A549 (cell line): ENCODE measurements around the gene NGLY1. TPM values are rescaled to one million over a fixed set of nuclear protein-coding genes. Genes with fewer than 3 reads are reported as not detected.

Experiments used
- ATAC-seq, 2 experiments: fragments of 200-7000 bp in 1 of 2; fragments of >200 bp in 1 of 2; cut with Nextera tagmentation in 1 of 2; cut with Tn5 transposase in 1 of 2; 3 replicates each; pipeline versions ENCODE4 v1.8.0 to v1.9.1; 2018 to 2020; ENCODE audit warnings: mild to moderate bottlenecking in 1 of 2, moderate library complexity in 1 of 2
- CTCF ChIA-PET: fragments of 300-600 bp; sonication (Branson Sonifier 250); formaldehyde crosslinking; extraction: SDS; loops from one replicate; lab custom pipeline; 2021; ENCODE audit warnings: antibody characterized with exemption, inconsistent platforms; lab: Yijun Ruan, JAX
- POLR2A ChIA-PET: fragments of 350-600 bp; formaldehyde crosslinking; extraction: SDS; loops from one replicate; lab custom pipeline; 2021; ENCODE audit warnings: antibody characterized with exemption, inconsistent platforms; lab: Yijun Ruan, JAX
- DNase-seq, 2 experiments: peaks; one replicate each; pipeline versions ENCODE4 v3.0.0 to v3.0.0-alpha.2; 2011 to 2016; ENCODE audit warnings: low read depth in 1 of 2, low spot score in 1 of 2
- FAIRE-seq: peaks from 2 replicates; lab custom pipeline; 2011; peaks lifted over from hg19 to GRCh38; lab: Jason Lieb, UNC
- H3K27ac ChIP-seq, 2 experiments: fragments of >200 bp; sonication (Bioruptor Twin); formaldehyde crosslinking; 3 replicates each; pipeline ENCODE4 v1.5.1; 2016 to 2017
- H3K4me1 ChIP-seq: fragments of >200 bp; sonication (Bioruptor Twin); formaldehyde crosslinking; 3 replicates; pipeline ENCODE4 v1.6.1; 2016
- H3K4me2 ChIP-seq: fragments of >200 bp; sonication (Bioruptor Twin); formaldehyde crosslinking; 3 replicates; pipeline ENCODE4 v1.6.1; 2016
- H3K4me3 ChIP-seq: fragments of >200 bp; sonication (Bioruptor Twin); formaldehyde crosslinking; 3 replicates; pipeline ENCODE4 v1.5.1; 2016
- H3K9me3 ChIP-seq: fragments of >200 bp; sonication (Bioruptor Twin); formaldehyde crosslinking; 3 replicates; pipeline ENCODE4 v1.6.1; 2016
- CBX2 ChIP-seq: fragments of 200-600 bp; sonication (generic); IDR thresholded peaks from 2 replicates; pipeline ENCODE4 v1.6.1; 2016; ENCODE audit warnings: low read depth, mild to moderate bottlenecking, borderline replicate concordance
- CBX8 ChIP-seq: fragments of 200-600 bp; sonication (generic); IDR thresholded peaks from 2 replicates; pipeline ENCODE4 v1.6.1; 2016
- CEBPB ChIP-seq, 2 experiments: fragments of >200 bp in 1 of 2; sonication (Bioruptor Twin) in 1 of 2; formaldehyde crosslinking in 1 of 2; IDR thresholded peaks; 2 replicates each; pipeline ENCODE4 v1.6.1; 2012 to 2016
- EHF ChIP-seq: fragments of 250-450 bp; sonication (Bioruptor Pico); IDR thresholded peaks from 2 replicates; pipeline ENCODE4 v1.5.0; 2020; ENCODE audit warnings: mild to moderate bottlenecking
- EP300 ChIP-seq, 2 experiments: fragments of >200 bp; sonication (Bioruptor Twin); formaldehyde crosslinking; IDR thresholded peaks; 2 replicates in 1 of 2; 3 replicates in 1 of 2; pipeline ENCODE4 v1.6.1; 2016 to 2017
- HDAC2 ChIP-seq: fragments of 200-600 bp; sonication (generic); IDR thresholded peaks from 2 replicates; pipeline ENCODE4 v1.6.1; 2016
- KDM5A ChIP-seq: fragments of 200-600 bp; sonication (generic); IDR thresholded peaks from 2 replicates; pipeline ENCODE4 v1.6.1; 2016; ENCODE audit warnings: antibody characterized with exemption, mild to moderate bottlenecking
- MAFK ChIP-seq: fragments of 450-650 bp; IDR thresholded peaks from 2 replicates; pipeline ENCODE4 v1.6.1; 2014; ENCODE audit not compliant: partially characterized antibody
- RAD21 ChIP-seq, 2 experiments: fragments of >200 bp in 1 of 2; sonication (Bioruptor Twin) in 1 of 2; formaldehyde crosslinking in 1 of 2; IDR thresholded peaks in 1 of 2; conservative IDR thresholded peaks in 1 of 2; 2 replicates in 1 of 2; 3 replicates in 1 of 2; pipeline ENCODE4 v1.6.1; 2012 to 2018; ENCODE audit warnings: inconsistent platforms in 1 of 2
- SREBF2 ChIP-seq: fragments of 450-650 bp; IDR thresholded peaks from 2 replicates; pipeline ENCODE4 v1.6.1; 2014; ENCODE audit warnings: mild to moderate bottlenecking, moderate library complexity
- USF2 ChIP-seq: fragments of 450-650 bp; IDR thresholded peaks from 2 replicates; pipeline ENCODE4 v1.6.1; 2014; ENCODE audit warnings: antibody characterized with exemption
- ZNF302 ChIP-seq: fragments of 250-450 bp; sonication (Bioruptor Pico); IDR thresholded peaks from 2 replicates; pipeline ENCODE4 v1.9.0; 2021; ENCODE audit warnings: inconsistent platforms, mild to moderate bottlenecking, moderate library complexity
- WGBS: methylation state at CpG from one replicate; pipeline ENCODE4 v1.1.6; 2017; ENCODE audit errors: missing lambda C conversion rate; 5-methylcytosine and 5-hydroxymethylcytosine counted together
- polyA plus RNA-seq, 4 experiments: library from polyadenylated mRNA; depleted of rRNA in 3 of 4; stranded (reverse); fragments of >200 nt; fragmentation: RNase III in 1 of 4; extraction: RNeasy Plus Mini Kit Qiagen cat#74134 plus additional on column Dnase treatment in 1 of 4; gene quantifications; 2 replicates in 3 of 4; 3 replicates in 1 of 4; pipeline ENCODE4 v1.2.3, GENCODE V29; 2011 to 2017
- TF ChIP-seq, protein P1 (sequence below): IDR thresholded peaks from 2 replicates; pipeline ENCODE4 v1.6.1; 2012
- TF ChIP-seq, protein P2 (sequence below): fragments of 250-450 bp; sonication (Bioruptor Pico); IDR thresholded peaks from 2 replicates; pipeline ENCODE4 v1.5.0; 2021; ENCODE audit warnings: mild to moderate bottlenecking, moderate library complexity, borderline replicate concordance
- TF ChIP-seq, protein P3 (sequence below): fragments of >200 bp; sonication (Bioruptor Twin); formaldehyde crosslinking; IDR thresholded peaks from 3 replicates; pipeline ENCODE4 v1.5.1; 2016

The NGLY1 gene
- polyA plus RNA-seq, 2 of the 4 experiments (the other 2 are of a cell fraction): 25.2 to 29.2 TPM

DNA sequence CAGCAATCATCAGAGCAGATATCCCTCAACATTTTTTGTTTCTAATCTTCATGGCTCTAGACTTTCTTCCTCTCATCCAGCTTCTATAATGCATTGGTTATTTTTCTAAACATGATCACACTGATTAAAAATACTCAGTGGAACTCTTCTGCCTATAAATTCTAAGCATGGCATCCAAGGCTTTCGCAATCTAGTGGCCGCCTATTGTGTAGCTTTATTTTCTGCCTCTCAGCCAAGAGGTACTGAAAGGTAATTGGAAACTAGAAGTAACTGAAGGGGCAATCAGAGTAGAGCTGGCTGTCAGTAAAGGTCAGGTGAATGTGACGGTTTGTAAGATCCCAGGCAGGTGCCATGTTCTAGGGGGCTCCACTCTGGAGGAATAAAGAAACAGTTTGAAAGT, 40.1 kb upstream of the NGLY1 start:
- FAIRE-seq (no peak), DNase-seq (no peak), ATAC-seq (no peak)
- Histone ChIP-seq H3K4me2 (no peak overlapping the region), H3K9me3 (0 out of 3 replicates have a peak, but pooled peaks cover 2% of the 10 kb centered on the region), H3K4me1 (no peaks in the 10 kb centered on the region), H3K27ac (no peak overlapping the region), H3K4me3 (no peak overlapping the region)
- peak in 1 of 2 experiments; percentile 20; a peak in 2 of 4 replicates for TF ChIP-seq CEBPB (IDR thresholded peaks at IDR 0.05)
- TF ChIP-seq CBX8: no peak
- CTCF ChIA-PET: interaction anchor here (0.8 kb wide), 1 partner anchor 20 kb away, joined by 3 read pairs; no protein-coding TSS in a partner anchor
- POLR2A ChIA-PET: no interaction called here
- 66% methylated on average over 3 of the region's 3 CpGs for WGBS

DNA sequence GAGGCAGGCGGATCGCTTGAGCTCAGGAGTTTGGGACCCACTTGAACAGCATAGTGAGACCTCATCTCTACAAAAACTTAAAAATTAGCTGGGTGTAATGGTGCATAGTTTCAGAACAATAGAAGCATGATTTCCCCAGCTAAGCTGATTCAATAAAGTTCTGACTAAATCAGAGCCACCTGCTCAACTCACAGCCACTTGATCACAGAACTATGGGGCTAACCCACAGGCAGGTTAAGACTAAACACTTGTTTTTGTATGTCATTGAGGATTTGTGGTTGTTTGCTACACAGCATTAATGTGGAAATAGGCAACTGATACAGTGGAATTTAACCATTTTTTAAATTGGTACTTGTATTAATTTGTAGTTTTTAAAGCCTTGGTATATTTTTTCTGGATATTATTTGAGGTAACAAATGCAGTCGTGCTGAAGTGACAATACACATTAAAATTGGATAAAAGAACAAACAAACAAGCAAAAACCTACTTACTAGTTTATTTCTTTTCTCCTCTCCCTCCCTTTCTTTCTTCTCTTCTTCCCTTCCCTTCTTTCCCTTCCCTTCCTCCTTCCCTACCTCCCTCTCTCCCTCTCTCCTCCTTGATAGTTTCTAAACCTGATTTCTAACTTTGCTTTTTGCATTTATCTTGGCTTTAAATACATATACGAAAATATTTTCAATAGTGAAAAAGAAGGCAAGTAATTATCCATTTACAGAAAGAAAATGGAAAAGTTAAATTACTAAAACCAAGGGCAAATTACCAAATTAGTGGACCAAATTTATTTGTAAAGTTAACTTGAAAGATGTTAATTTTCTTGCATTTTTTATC, 38.7 kb upstream of the NGLY1 start:
- no peak for FAIRE-seq
- 0 out of 3 replicates have a peak, but pooled peaks cover 2% of the 10 kb centered on the region for H3K9me3 ChIP-seq
- 49% methylated on average over 4 of the region's 4 CpGs for WGBS

GRCh38 chr3:25820816-25821486, 37.7 kb upstream of the NGLY1 start:
- WGBS: 70% methylated on average over 4 of the region's 4 CpGs
- no peak for TF ChIP-seq RAD21 (conservative IDR thresholded peaks at IDR 0.05 in 1 of 2, IDR thresholded peaks at IDR 0.05 in 1 of 2)
- no peak for TF ChIP-seq USF2
- TF ChIP-seq MAFK: peak; percentile 75
- no peak for TF ChIP-seq EHF (CRISPR knock-in tag)
- ChIA-PET POLR2A (no interaction called here), CTCF (interaction anchor here (2.1 kb wide), 1 partner anchor 11 kb away, joined by 5 read pairs; no protein-coding TSS in a partner anchor)
- Histone ChIP-seq H3K4me1 (no peaks in the 10 kb centered on the region), H3K27ac (no peak overlapping the region), H3K4me3 (no peak overlapping the region), H3K9me3 (0 out of 3 replicates have a peak, but pooled peaks cover 2% of the 10 kb centered on the region), H3K4me2 (no peak overlapping the region)
- DNase-seq (no peak), ATAC-seq (no peak), FAIRE-seq (no peak)

More for the DNA sequence above, 38.7 kb upstream of the NGLY1 start:
- ATAC-seq: no peak
- no peaks in the 10 kb centered on the region for H3K4me1 ChIP-seq
- ChIA-PET POLR2A (no interaction called here), CTCF (interaction anchor here (2.1 kb wide), 1 partner anchor 10 kb away, joined by 5 read pairs; no protein-coding TSS in a partner anchor)
- no peak overlapping the region for H3K27ac ChIP-seq
- no peak for TF ChIP-seq CBX2
- TF ChIP-seq, protein P1, sequence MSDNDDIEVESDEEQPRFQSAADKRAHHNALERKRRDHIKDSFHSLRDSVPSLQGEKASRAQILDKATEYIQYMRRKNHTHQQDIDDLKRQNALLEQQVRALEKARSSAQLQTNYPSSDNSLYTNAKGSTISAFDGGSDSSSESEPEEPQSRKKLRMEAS: no peak
- TF ChIP-seq ZNF302 (CRISPR knock-in tag): no peak
- TF ChIP-seq, protein P2, sequence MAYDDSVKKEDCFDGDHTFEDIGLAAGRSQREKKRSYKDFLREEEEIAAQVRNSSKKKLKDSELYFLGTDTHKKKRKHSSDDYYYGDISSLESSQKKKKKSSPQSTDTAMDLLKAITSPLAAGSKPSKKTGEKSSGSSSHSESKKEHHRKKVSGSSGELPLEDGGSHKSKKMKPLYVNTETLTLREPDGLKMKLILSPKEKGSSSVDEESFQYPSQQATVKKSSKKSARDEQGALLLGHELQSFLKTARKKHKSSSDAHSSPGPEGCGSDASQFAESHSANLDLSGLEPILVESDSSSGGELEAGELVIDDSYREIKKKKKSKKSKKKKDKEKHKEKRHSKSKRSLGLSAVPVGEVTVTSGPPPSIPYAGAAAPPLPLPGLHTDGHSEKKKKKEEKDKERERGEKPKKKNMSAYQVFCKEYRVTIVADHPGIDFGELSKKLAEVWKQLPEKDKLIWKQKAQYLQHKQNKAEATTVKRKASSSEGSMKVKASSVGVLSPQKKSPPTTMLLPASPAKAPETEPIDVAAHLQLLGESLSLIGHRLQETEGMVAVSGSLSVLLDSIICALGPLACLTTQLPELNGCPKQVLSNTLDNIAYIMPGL (CRISPR knock-in tag): no peak
- TF ChIP-seq HDAC2: no peak
- no peak for TF ChIP-seq EP300 (IDR thresholded peaks at IDR 0.05)
- TF ChIP-seq KDM5A: no peak
- TF ChIP-seq SREBF2: no peak
- TF ChIP-seq, protein P3, sequence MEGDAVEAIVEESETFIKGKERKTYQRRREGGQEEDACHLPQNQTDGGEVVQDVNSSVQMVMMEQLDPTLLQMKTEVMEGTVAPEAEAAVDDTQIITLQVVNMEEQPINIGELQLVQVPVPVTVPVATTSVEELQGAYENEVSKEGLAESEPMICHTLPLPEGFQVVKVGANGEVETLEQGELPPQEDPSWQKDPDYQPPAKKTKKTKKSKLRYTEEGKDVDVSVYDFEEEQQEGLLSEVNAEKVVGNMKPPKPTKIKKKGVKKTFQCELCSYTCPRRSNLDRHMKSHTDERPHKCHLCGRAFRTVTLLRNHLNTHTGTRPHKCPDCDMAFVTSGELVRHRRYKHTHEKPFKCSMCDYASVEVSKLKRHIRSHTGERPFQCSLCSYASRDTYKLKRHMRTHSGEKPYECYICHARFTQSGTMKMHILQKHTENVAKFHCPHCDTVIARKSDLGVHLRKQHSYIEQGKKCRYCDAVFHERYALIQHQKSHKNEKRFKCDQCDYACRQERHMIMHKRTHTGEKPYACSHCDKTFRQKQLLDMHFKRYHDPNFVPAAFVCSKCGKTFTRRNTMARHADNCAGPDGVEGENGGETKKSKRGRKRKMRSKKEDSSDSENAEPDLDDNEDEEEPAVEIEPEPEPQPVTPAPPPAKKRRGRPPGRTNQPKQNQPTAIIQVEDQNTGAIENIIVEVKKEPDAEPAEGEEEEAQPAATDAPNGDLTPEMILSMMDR: no peak
- H3K4me3 ChIP-seq: no peak overlapping the region
- DNase-seq: no peak
- no peak overlapping the region for H3K4me2 ChIP-seq
